ENCODE results near the gene DLGAP1. TPM values are rescaled to one million over a fixed set of nuclear protein-coding genes. Genes with fewer than 3 reads are reported as not detected.
A peak's percentile ranks its signal among the peaks of the same experiment; 100 is the strongest.

The DLGAP1 gene
- total and polyA plus RNA-seq, 5 donors from 2014 or later, result 0.11 to 5.4 (median 0.68) TPM

DNA sequence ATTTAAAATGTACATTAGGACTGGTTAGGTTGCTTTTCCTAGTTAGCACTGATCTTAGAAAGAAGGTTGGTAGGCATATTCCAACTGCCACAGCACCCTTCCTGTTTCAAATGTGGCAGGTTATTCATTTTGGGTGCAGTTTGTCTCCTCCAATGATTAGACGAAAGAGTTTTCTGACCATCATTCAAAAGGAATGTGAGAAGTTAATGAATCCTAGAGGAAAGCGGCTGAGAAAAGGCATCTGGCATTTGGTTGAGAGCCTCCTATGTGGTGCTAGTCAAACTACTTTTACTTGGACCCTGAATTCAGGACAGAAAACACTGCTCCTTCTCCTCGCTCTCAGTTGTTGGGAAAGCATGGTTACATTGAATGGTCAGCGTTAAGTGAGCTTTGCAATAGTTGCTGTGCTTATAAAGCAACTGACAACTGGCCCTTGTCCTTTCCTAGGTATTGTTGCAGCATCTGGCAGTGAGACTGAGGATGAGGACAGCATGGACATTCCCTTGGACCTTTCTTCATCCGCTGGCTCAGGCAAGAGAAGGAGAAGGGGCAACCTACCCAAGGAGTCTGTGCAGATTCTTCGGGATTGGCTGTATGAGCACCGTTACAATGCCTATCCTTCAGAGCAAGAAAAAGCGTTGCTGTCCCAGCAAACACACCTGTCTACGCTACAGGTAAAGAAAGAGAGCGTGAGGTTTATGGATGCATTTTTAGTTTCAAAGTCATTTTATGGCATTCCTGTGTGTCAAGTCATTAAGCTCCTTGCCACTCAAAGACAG, 999.0 kb downstream of the DLGAP1 start:
- peak overlapping the region in 1 of 4 donors; percentile 96 for H3K4me3 Mint-ChIP-seq
- no peak for DNase-seq
- Histone ChIP-seq H3K36me3 (ENCODE audit: control insufficient read depth, insufficient read depth, low read length) (peaks cover 2% of the 10 kb centered on the region), H3K9me3 (ENCODE audit: control insufficient read depth in 2 of 2, low read length in 2 of 2) (peaks cover 0 to 2% of the 10 kb centered on the region in 2 experiments), H3K27me3 (ENCODE audit: control insufficient read depth, insufficient read depth, low read length) (no peaks in the 10 kb centered on the region), H3K4me3 (ENCODE audit: low read depth, low read length) (no peak overlapping the region), H3K27ac (ENCODE audit: insufficient read depth, low read length, poor library complexity, severe bottlenecking) (no peak overlapping the region), H3K4me1 (ENCODE audit: control insufficient read depth, insufficient read depth, low read length, poor library complexity, severe bottlenecking) (peaks cover 54% of the 10 kb centered on the region)
- peaks cover 41% of the 10 kb centered on the region for H3K27me3 Mint-ChIP-seq
- H3K27ac Mint-ChIP-seq, result peak overlapping the region in 2 of 3 donors; percentile 95 to 97
- H3K36me3 Mint-ChIP-seq, result peaks cover 31% of the 10 kb centered on the region
- H3K9me3 Mint-ChIP-seq, result peaks cover 0 to 2% (median 0%) of the 10 kb centered on the region in 7 donors
- peaks cover 27 to 80% (median 60%) of the 10 kb centered on the region in 4 donors for H3K4me1 Mint-ChIP-seq
- no peak for ATAC-seq (ENCODE audit: low read depth in 2 of 2)

DNA sequence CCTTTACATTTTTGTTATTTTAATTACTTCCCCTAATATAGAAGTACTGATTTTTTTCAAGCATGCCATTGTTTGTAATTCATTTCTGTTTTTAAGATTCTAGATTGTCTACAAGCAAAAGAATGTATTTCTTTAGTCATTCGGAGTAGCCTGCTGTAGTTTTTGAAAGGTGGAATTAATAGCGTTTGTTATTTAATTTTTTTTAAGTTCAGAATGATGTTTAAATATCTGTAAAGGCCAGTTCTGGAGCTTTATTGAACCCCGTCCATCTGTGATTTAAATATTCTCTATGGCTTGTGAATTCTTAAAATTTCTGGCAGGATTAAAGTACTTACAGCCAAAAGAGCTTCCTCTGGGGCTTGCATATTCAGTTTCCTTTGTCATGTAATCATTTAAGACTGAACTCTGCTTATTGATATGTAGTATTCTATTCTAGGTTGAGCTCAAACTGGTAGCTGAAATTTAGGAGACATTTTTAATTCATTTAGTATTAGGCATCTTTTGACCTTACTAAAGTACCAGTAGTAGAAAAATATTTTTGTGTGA, 999.9 kb downstream of the DLGAP1 start:
- Histone ChIP-seq H3K4me3 (ENCODE audit: low read depth, low read length) (peak overlapping the region; percentile 80), H3K27ac (ENCODE audit: insufficient read depth, low read length, poor library complexity, severe bottlenecking) (peak overlapping the region; percentile 97), H3K4me1 (ENCODE audit: control insufficient read depth, insufficient read depth, low read length, poor library complexity, severe bottlenecking) (peaks cover 60% of the 10 kb centered on the region), H3K27me3 (ENCODE audit: control insufficient read depth, insufficient read depth, low read length) (no peaks in the 10 kb centered on the region), H3K36me3 (ENCODE audit: control insufficient read depth, insufficient read depth, low read length) (peaks cover 2% of the 10 kb centered on the region), H3K9me3 (ENCODE audit: control insufficient read depth in 2 of 2, low read length in 2 of 2) (no peaks in the 10 kb centered on the region)
- DNase-seq, result no peak
- ATAC-seq (ENCODE audit: low read depth in 2 of 2), result no peak
- Mint-ChIP-seq H3K4me3 (peak overlapping the region; percentile 96 to 98 (median 96)), H3K9me3 (peaks cover 0 to 2% (median 0%) of the 10 kb centered on the region in 7 donors), H3K27me3 (peaks cover 50% of the 10 kb centered on the region), H3K4me1 (peaks cover 27 to 83% (median 62%) of the 10 kb centered on the region in 4 donors), H3K36me3 (peaks cover 28% of the 10 kb centered on the region), H3K27ac (peak overlapping the region; percentile 38 to 99 (median 90))

DNA sequence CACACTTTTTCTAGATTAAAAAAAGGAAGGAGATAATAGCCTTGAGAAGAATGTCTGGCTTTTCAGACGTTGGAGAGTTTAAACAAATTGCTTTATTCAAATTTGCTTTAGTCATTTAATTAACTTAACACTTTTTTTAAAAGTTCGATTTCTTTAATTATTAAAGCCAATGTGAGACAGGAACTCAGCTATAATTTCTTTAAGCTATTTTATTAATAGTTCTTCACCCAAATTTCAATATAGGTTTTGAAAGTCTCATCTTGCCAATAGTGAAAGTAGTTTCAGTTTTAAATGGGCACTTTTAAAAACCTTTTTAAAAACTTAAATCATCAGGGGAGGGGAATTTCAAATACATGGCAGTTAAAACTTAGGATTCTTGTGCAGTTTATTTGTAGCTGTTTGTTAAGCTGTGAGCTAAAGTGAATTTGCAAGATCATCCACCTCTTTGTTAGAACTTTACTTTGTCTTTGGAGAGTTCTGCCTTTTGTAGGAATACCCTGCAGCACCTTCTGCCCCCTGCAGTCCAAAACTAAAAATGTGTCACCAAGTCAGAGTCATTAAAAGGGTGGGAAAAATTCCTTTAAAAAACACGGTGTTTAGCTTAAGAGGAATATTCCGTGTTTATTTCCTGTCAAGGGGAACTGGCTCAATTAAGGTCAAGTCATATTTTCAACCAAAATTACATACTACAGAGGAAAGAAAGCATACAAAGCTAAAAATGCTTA, 1000.6 kb downstream of the DLGAP1 start:
- peaks cover 27% of the 10 kb centered on the region for H3K36me3 Mint-ChIP-seq
- peaks cover 64% of the 10 kb centered on the region for H3K4me1 ChIP-seq (ENCODE audit: control insufficient read depth, insufficient read depth, low read length, poor library complexity, severe bottlenecking)

DNA sequence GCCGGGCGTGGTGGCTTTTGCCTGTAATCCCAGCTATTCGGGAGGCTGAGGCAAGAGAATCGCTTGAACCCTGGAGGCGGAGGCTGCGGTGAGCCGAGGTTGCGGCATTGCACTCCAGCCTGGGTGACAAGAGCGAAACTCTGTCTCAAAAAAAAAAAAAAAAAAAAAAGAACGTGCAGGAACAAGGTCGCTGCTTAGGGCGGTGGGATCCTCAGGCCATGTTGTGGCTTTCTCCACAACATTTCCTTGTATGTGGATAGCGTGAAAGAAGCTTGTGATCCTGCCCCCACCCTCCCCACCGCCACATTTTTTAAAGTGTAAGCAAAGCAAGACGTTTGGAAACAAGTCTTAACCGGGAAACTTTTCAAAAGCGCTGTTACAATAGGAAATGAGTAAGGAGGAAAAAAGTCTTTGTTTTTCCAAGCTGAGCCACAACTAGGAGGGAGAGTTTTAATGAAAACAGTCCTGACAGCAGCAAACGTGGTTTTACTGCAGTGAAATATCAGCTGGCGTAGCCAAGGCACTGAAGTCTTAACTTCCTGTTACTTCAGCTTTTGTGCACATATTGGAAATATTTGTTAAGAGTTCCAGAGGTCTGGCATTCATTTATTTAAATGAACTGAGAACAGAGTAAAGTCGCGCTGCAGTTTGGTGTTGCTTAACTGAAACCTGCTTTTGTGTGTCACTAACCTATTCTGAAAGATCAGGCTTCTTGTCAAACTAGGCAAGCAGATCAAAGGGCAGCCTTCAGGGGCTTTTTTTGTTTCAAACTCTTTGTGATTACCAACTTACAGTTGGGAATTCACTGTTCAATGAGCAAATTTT, 1001.4 kb downstream of the DLGAP1 start:
- peak overlapping the region; percentile 96 to 98 (median 96) for H3K4me3 Mint-ChIP-seq
- peaks cover 2% of the 10 kb centered on the region for H3K36me3 ChIP-seq (ENCODE audit: control insufficient read depth, insufficient read depth, low read length)
- H3K9me3 Mint-ChIP-seq, result peaks cover 0 to 3% (median 0%) of the 10 kb centered on the region in 7 donors
- H3K27ac ChIP-seq (ENCODE audit: insufficient read depth, low read length, poor library complexity, severe bottlenecking), result peak overlapping the region; percentile 97
- peaks cover 61% of the 10 kb centered on the region for H3K4me1 ChIP-seq (ENCODE audit: control insufficient read depth, insufficient read depth, low read length, poor library complexity, severe bottlenecking)
- H3K27me3 ChIP-seq (ENCODE audit: control insufficient read depth, insufficient read depth, low read length), result no peaks in the 10 kb centered on the region
- ATAC-seq (ENCODE audit: low read depth in 2 of 2) (no peak), DNase-seq (peak; percentile 14 to 43 (median 33))
- H3K4me1 Mint-ChIP-seq, result peaks cover 22 to 76% (median 56%) of the 10 kb centered on the region in 4 donors
- H3K27me3 Mint-ChIP-seq, result peaks cover 55% of the 10 kb centered on the region
- peaks cover 20% of the 10 kb centered on the region for H3K36me3 Mint-ChIP-seq
- peak overlapping the region; percentile 98 to 99 (median 99) for H3K27ac Mint-ChIP-seq
- H3K4me3 ChIP-seq (ENCODE audit: low read depth, low read length), result peak overlapping the region; percentile 80
- H3K9me3 ChIP-seq (ENCODE audit: control insufficient read depth in 2 of 2, low read length in 2 of 2), result no peaks in the 10 kb centered on the region

More for the DNA sequence above, 1000.6 kb downstream of the DLGAP1 start:
- DNase-seq, result peak; percentile 24 to 65 (median 56)
- Mint-ChIP-seq H3K27ac (peak overlapping the region; percentile 91 to 99 (median 98)), H3K27me3 (peaks cover 50% of the 10 kb centered on the region), H3K9me3 (peaks cover 0 to 2% (median 0%) of the 10 kb centered on the region in 7 donors), H3K4me3 (peak overlapping the region; percentile 96 to 98 (median 96)), H3K4me1 (peaks cover 25 to 79% (median 61%) of the 10 kb centered on the region in 4 donors)
- Histone ChIP-seq H3K27me3 (ENCODE audit: control insufficient read depth, insufficient read depth, low read length) (no peaks in the 10 kb centered on the region), H3K9me3 (ENCODE audit: control insufficient read depth in 2 of 2, low read length in 2 of 2) (no peaks in the 10 kb centered on the region), H3K27ac (ENCODE audit: insufficient read depth, low read length, poor library complexity, severe bottlenecking) (peak overlapping the region; percentile 97), H3K36me3 (ENCODE audit: control insufficient read depth, insufficient read depth, low read length) (peaks cover 2% of the 10 kb centered on the region), H3K4me3 (ENCODE audit: low read depth, low read length) (peak overlapping the region; percentile 80)
- no peak for ATAC-seq (ENCODE audit: low read depth in 2 of 2)

DNA sequence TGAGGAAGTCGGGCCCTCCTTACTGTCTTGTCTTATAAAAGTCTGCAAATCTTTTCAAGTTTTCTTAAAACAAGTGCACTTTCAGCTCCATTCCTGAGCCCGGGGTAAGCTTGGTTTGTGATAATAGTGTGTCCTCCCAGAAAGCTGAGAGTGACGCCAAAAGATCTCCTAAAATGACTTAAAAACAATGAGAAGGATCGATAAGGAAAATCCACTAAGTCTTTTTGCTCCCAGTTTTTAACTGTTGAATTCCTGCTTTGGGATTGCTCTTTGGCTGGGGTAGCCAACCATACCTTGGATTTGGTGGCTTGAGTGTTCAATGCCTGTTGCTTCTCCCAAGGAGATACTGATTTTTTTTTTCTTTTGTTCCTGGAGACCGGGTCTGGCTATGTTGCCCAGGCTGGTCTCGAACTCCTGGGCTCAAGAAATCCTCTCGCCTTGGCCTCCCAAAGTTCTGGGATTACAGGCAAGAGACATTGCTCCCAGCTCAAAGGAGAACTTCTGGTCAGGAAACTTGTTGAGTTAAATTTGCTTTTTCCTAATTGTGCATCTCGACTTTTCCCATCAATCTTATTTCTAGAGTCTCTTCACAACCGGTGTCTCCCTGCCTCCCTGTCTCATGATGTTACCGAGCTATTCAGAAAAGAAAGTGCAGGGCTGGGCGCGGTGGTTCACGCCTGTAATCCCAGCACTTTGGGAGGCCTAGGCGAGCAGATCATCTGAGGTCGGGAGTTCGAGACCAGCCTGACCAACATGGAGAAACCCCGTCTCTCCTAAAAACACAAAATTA, 1002.2 kb downstream of the DLGAP1 start:
- Histone ChIP-seq H3K36me3 (ENCODE audit: control insufficient read depth, insufficient read depth, low read length) (peaks cover 2% of the 10 kb centered on the region), H3K27me3 (ENCODE audit: control insufficient read depth, insufficient read depth, low read length) (no peaks in the 10 kb centered on the region), H3K4me3 (ENCODE audit: low read depth, low read length) (peak overlapping the region; percentile 78), H3K27ac (ENCODE audit: insufficient read depth, low read length, poor library complexity, severe bottlenecking) (peak overlapping the region; percentile 97), H3K9me3 (ENCODE audit: control insufficient read depth in 2 of 2, low read length in 2 of 2) (no peaks in the 10 kb centered on the region), H3K4me1 (ENCODE audit: control insufficient read depth, insufficient read depth, low read length, poor library complexity, severe bottlenecking) (peaks cover 62% of the 10 kb centered on the region)
- Mint-ChIP-seq H3K36me3 (peaks cover 17% of the 10 kb centered on the region), H3K4me3 (peak overlapping the region; percentile 96 to 98 (median 96)), H3K27ac (peak overlapping the region; percentile 98 to 99 (median 99)), H3K27me3 (peaks cover 58% of the 10 kb centered on the region), H3K9me3 (peaks cover 0 to 2% (median 0%) of the 10 kb centered on the region in 7 donors), H3K4me1 (peaks cover 17 to 74% (median 50%) of the 10 kb centered on the region in 4 donors)
- no peak for DNase-seq
- ATAC-seq (ENCODE audit: low read depth in 2 of 2), result no peak

DNA sequence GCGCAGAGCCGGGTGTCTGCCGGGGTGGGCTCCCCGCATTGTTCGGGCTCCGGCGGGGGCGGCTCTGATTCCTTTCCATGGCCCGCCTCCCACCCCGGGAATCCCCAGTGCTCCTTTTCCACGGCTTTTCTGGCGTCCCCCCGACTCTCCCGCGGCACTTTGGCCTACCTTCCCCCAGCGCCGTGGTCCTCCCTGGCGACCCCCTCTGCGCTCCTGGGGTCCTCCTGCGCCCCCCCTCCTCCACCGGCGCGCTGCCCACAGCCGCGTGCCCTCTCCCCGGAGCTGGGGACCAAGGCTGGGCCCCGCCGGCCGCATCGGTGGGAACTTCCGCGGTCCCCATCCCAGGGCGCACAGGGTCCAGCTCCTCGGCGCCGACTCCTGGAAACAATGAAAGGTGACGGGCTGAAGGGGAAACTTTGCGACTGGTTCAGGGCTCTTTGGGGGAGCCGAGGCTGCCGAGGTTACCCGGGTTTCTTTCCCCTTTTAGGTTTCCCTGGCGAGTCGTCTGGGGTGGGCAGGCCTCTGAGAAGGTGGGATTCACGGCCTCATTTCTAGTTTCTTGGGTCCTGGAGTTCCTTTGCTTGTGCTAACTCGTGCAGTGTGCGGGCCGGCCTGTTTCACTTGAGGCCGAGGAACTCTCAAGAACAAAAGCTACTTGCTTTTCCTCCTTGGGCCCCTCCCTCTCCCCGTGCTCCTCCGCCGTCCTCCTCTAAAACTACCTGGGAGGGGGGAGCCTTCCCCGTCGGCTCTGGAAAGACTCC, 1002.9 kb downstream of the DLGAP1 start:
- peak overlapping the region; percentile 78 for H3K4me3 ChIP-seq (ENCODE audit: low read depth, low read length)
- peaks cover 68% of the 10 kb centered on the region for H3K4me1 ChIP-seq (ENCODE audit: control insufficient read depth, insufficient read depth, low read length, poor library complexity, severe bottlenecking)
- H3K9me3 ChIP-seq (ENCODE audit: control insufficient read depth in 2 of 2, low read length in 2 of 2), result no peaks in the 10 kb centered on the region
- peaks cover 20 to 74% (median 43%) of the 10 kb centered on the region in 4 donors for H3K4me1 Mint-ChIP-seq
- peak overlapping the region; percentile 97 for H3K27ac ChIP-seq (ENCODE audit: insufficient read depth, low read length, poor library complexity, severe bottlenecking)
- peaks cover 59% of the 10 kb centered on the region for H3K27me3 Mint-ChIP-seq
- peak overlapping the region; percentile 96 to 98 (median 96) for H3K4me3 Mint-ChIP-seq
- peaks cover 0 to 4% (median 0%) of the 10 kb centered on the region in 7 donors for H3K9me3 Mint-ChIP-seq
- peak overlapping the region; percentile 98 to 99 (median 99) for H3K27ac Mint-ChIP-seq
- ATAC-seq (ENCODE audit: low read depth in 2 of 2), result no peak
- peaks cover 2% of the 10 kb centered on the region for H3K36me3 ChIP-seq (ENCODE audit: control insufficient read depth, insufficient read depth, low read length)
- H3K36me3 Mint-ChIP-seq, result peaks cover 9% of the 10 kb centered on the region
- DNase-seq, result peak in 1 of 3 donors; percentile 46
- H3K27me3 ChIP-seq (ENCODE audit: control insufficient read depth, insufficient read depth, low read length), result peaks cover 5% of the 10 kb centered on the region

Data from CD4-positive, CD25-positive, alpha-beta regulatory T cell (primary cell).